Testis (tissue), 2 donors: ENCODE results near the gene CASK.

Experiments
- CTCF ChIP-seq, 3 experiments: fragments of 450-650 bp in 2 of 3; fragments of 200-600 bp in 1 of 3; sonication (generic) in 1 of 3; IDR thresholded peaks; one replicate each; pipeline ENCODE4 v1.5.1; 2016 to 2019; ENCODE audit warnings: antibody characterized with exemption in 3 of 3, mild to moderate bottlenecking in 2 of 3, moderate library complexity in 1 of 3
- POLR2A ChIP-seq: fragments of 450-650 bp; IDR thresholded peaks from one replicate; pipeline ENCODE4 v1.6.1; 2017; ENCODE audit warnings: antibody characterized with exemption, mild to moderate bottlenecking, moderate library complexity

GRCh38 chrX:41580423-41581064, 342.8 kb downstream of the CASK start:
- no peak for TF ChIP-seq CTCF (IDR thresholded peaks at IDR 0.05)
- no peak for TF ChIP-seq POLR2A
